HG03095 (cell line): ENCODE results near the gene DGKG.

Experiments
- ATAC-seq: cut with Tn5 transposase; IDR thresholded peaks from one replicate; pipeline ENCODE4 v1.9.1; 2021; ENCODE audit warnings: moderate library complexity; ENCODE audit not compliant: unreplicated experiment

DGKG gene

GRCh38 chr3:186320862-186321568 lies 41.0 kb downstream of the DGKG start:
- ATAC-seq = no peak

GRCh38 chr3:186319945-186320344 lies 42.1 kb downstream of the DGKG start:
- ATAC-seq = no peak

- ATAC-seq = no peak
Measured at GRCh38 chr3:186318135-186318534, 43.9 kb downstream of the DGKG start.

DNA sequence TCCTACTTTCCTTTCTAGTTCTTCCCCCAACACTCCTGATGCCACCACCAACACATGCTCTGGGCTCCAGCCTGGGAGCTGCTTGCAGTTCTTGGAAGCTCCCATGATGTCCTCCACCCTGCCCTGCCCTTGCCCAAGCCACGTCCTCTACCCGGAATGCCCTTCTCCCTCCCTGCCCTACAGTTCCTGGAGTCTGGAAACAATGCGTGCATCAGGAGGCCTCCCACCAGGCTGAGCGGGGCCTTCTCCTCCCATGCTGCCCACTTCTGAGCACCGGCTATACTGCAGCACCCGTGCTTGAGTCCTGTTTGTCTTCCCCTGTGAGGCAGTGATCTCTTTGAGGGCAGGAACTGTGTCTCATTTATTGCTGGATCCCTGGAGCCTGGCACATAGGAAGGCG lies 44.6 kb downstream of the DGKG start:
- no peak for ATAC-seq

DNA sequence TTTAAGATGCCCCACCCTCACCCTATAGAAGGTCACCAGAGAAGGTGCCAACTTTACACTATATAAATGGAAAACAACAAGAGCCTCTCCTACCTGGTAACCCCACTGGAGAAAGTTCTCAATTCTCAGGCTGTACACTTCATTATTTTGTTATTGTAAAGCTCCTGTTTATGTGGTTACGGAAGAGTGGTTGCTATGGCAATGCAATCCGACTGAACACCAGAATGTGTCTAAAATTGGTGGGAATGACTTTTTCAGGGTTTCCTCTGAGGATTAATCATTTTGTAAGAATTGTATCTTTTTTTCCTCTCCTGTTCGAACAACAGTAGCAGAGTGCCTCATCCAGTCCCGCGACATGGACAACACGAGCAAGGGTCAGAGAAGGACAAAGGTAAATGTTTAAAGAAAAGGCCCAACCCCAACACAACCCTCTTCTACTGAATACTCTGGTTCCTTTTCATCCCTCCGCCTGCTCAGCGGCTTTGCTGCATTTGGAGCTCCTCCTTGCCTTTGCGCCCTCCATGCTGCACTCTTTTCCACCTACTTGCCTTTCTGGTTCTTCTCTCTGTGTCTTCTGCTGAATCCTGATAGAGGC lies 45.3 kb downstream of the DGKG start:
- no peak for ATAC-seq

- no peak for ATAC-seq
Measured at GRCh38 chr3:186315581-186316354, 46.3 kb downstream of the DGKG start.

DNA sequence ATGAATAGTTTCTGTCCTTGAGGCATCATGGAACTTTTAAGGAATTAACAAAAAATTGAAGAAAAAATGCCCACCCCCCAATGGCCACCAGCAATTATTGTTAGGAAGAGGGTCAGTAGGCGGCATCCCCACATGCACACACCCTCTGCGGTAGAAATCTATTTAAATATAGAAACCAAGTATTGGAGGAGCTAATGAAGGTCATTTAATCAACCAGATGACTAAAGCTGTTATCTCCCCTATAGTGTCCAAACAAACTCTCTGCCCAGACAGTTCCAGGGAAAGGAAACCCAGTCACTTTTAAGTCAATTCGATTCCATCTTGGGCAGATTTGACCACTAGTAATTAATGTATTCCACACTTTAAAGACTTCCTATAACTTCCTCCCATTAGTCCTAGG lies 47.1 kb downstream of the DGKG start:
- no peak for ATAC-seq

- ATAC-seq = no peak
Measured at GRCh38 chr3:186311441-186311840, 50.6 kb downstream of the DGKG start.

GRCh38 chr3:186308549-186308948 lies 53.5 kb downstream of the DGKG start:
- ATAC-seq = no peak

GRCh38 chr3:186307594-186308221 lies 54.3 kb downstream of the DGKG start:
- ATAC-seq = no peak

DNA sequence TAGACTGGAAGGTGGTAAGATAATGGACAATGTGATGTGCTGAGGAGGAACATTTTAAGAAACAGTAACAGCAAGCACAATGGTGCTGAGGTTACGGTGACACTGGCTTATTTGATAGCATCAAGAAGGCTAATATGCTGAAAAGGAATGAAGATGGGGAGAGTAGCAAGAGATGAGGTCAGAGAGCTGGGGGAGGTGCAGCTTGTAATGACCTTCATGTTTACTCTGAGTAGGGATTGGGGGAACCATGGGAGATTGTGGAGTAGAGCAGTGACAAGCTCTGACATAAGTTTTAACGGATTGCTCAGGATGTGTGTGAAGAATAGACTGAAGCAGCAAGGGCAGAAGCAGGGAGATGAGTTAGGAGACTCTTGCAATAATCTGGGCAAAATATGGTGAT lies 56.7 kb downstream of the DGKG start:
- no peak for ATAC-seq

- no peak for ATAC-seq
Measured at GRCh38 chr3:186303965-186304364, 58.1 kb downstream of the DGKG start.

DNA sequence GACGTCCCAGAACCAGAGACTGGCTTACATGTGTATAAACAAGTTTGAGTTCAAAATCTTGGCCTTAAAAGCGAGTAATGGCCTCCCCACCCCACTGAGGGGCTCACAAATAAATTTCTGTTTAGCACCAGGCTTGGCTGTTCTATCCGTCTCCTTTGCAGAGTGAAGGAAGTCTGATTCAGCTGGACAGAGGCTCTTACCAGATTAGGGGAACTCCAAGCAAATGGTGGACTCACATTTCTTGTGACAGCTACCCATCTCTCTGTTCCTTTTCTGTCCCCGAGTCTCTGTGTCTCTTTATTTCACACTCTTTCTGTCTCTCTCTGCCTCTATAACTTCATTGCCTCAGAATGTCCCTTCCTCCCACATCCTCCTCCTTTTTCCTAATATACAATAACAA lies 62.7 kb downstream of the DGKG start:
- no peak for ATAC-seq

- ATAC-seq = no peak
Measured at GRCh38 chr3:186298876-186299275, 63.2 kb downstream of the DGKG start.

DNA sequence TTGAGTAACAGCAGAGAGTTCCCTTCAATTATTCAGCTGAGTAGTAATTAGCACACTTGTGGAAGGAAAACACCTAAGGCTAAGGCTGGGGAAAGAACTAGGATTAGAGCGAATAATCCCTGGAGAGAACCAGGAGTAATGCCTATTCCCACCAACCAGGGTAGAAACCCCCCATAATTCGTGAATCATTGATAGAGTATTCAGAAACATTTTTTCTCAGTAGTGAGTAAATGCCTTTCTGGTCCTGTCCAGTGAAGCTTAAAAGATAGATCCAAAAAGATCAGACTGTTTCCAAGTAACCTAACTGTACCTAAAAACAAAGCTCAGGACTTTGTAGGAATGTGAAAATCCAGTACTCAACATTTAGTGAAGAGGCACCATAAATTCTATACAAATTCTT lies 71.2 kb downstream of the DGKG start:
- ATAC-seq = no peak

GRCh38 chr3:186287711-186288110 lies 74.3 kb downstream of the DGKG start:
- no peak for ATAC-seq

GRCh38 chr3:186286114-186286513 lies 75.9 kb downstream of the DGKG start:
- no peak for ATAC-seq

DNA sequence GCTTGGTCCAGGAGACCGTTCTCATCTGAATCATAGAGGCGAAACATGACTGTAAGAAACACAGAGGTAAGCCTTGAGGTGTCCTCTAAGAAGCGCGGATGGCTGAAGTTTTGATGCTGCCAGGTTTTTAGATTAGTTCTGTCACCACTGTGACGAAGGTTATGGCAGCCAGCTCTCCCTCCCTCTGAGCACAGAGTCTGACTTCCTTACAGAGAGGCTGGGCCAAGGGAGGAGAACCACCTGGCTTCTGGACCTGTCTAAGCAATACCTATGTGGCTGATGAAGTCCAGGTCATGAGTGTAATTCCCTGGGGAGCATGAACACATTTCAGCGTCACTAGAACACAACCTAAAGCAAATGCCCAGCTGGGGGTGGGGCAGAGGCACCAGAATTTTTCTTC lies 77.4 kb downstream of the DGKG start:
- no peak for ATAC-seq

- ATAC-seq = no peak
Measured at GRCh38 chr3:186284349-186284652, 77.7 kb downstream of the DGKG start.

DNA sequence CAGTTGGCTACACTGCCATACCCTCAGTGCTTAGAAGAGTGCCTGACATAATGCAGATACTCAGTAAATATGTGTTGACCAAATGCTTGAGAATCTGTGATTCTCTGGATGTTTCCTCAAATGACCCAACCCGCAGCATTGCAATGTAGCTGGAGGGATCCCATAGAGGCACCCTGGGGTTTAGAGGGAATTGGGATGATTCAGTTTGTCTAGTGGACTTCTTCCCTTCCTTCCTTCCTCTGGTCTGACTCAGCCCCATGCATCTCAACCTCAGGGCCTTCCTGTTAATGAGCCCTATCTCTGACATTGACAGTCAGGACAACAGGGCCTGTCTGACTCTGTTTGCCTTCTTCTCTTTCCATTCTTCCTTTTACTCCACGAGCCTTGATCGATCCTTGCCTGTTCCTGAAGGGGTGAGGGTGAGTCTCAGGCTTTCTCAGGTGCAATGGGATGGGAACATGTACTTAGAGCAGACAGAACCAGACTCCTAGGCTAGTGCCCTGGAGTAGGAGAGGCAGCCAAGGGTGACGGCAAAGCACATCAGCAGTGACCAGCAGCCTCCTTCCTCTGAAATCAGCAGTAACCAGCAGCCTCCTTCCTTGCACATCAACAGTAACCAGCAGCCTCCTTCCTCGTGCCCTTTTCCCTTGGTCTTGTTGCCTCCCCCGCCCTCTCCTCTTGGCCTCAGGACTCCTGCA lies 78.2 kb downstream of the DGKG start:
- no peak for ATAC-seq

DNA sequence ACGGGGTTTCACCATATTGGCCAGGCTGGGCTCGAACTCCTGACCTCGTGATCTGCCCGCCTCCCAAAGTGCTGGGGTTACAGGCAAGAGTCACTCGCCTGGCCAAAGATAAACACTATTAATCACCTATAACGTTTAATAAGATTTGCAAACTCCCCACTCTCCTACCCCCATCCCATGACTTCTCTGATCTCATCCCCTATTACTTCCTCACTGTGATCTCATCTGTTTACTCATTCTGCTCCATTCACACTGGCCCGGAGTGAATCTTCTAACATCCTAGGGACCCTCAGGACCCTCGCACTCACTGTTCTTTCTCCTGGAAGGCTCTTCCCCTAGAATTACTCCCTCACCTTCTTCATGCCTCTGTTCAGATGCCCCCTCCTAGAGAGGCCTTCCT lies 78.9 kb downstream of the DGKG start:
- ATAC-seq = no peak
